Right lobe of liver (tissue), 4 donors: ENCODE measurements around the gene MIPEP.

Source experiments
- POLR2A ChIP-seq: fragments of 450-650 bp; IDR thresholded peaks from one replicate; pipeline ENCODE4 v1.6.1; 2017; ENCODE audit warnings: antibody characterized with exemption, mild to moderate bottlenecking
- TF ChIP-seq, protein P1 (sequence below), 4 donors: fragments of 200-600 bp in 3 of 4; fragments of 450-650 bp in 1 of 4; IDR thresholded peaks; one replicate each; pipeline versions ENCODE4 v1.5.1 to v1.8.0; 2016 to 2022; ENCODE audit warnings: antibody characterized with exemption in 4 of 4, mild to moderate bottlenecking in 2 of 4
- donor health status: DM: no; HTN: no; CAD: no.
- donor health status: DM: no; HTN: no; CAD: no.
- donor health status: DM: no; HTN: yes; CAD: no.

DNA sequence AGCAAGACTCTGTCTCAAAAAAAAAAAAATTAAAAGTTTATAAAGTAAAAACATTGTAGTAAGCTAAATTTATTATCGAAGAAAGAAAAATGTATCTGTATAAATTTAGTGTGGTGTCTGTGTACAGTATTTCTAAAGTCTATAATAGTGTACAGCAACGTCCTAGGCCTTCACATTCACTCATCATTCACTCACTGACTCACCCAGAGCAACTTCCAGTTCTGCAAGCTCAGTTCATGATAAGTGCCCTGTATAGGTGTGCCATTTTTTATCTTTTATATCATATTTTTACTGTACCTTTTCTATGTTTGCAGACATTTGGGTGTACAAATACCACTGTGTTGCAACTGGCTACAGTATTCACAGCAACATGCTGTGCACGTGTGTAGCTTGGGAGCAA lies 200.9 kb downstream of the MIPEP start:
- TF ChIP-seq, protein P1, sequence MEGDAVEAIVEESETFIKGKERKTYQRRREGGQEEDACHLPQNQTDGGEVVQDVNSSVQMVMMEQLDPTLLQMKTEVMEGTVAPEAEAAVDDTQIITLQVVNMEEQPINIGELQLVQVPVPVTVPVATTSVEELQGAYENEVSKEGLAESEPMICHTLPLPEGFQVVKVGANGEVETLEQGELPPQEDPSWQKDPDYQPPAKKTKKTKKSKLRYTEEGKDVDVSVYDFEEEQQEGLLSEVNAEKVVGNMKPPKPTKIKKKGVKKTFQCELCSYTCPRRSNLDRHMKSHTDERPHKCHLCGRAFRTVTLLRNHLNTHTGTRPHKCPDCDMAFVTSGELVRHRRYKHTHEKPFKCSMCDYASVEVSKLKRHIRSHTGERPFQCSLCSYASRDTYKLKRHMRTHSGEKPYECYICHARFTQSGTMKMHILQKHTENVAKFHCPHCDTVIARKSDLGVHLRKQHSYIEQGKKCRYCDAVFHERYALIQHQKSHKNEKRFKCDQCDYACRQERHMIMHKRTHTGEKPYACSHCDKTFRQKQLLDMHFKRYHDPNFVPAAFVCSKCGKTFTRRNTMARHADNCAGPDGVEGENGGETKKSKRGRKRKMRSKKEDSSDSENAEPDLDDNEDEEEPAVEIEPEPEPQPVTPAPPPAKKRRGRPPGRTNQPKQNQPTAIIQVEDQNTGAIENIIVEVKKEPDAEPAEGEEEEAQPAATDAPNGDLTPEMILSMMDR (IDR thresholded peaks at IDR 0.05), result no peak
- no peak for TF ChIP-seq POLR2A
